ENCODE data around the gene ZNF518B. TPM values are rescaled to one million over a fixed set of nuclear protein-coding genes. Genes with fewer than 3 reads are reported as not detected.

Gene ZNF518B
- polyA plus RNA-seq, 1 of the 3 experiments (the other 2 are of a cell fraction), result 3.1 TPM

- ChIA-PET POLR2A (no interaction called here), CTCF (interaction anchor here (0.6 to 3.4 kb wide), 8 partner anchors 9 to 259 kb away, joined by 3 to 16 read pairs (median 5); no protein-coding TSS in a partner anchor)
- 20% methylated on average over 6 of the region's 6 CpGs for WGBS (ENCODE audit: low lambda C conversion rate)
These were observed 53.4 kb downstream of the ZNF518B start for GRCh38 chr4:10403633-10404445.

GRCh38 chr4:10395971-10396580, 61.1 kb downstream of the ZNF518B start:
- Histone ChIP-seq H4K20me1 (ENCODE audit: insufficient read depth) (no peaks in the 10 kb centered on the region), H3K27me3 (ENCODE audit: insufficient read depth) (no peaks in the 10 kb centered on the region), H3F3A (replicated peaks; ENCODE audit: insufficient read depth) (no peaks in the 10 kb centered on the region), H3K27ac (ENCODE audit: low read depth in 2 of 2, low read length in 1 of 2) (no peak overlapping the region), H3K4me1 (ENCODE audit: control insufficient read depth in 1 of 2, insufficient read depth in 2 of 2, low read depth in 1 of 2, low read length in 1 of 2) (no peaks in the 10 kb centered on the region), H3K36me3 (replicated peaks in 1 of 2; ENCODE audit: control insufficient read depth in 1 of 2, insufficient read depth in 2 of 2, low read length in 1 of 2) (no peaks in the 10 kb centered on the region), H3K4me2 (no peak overlapping the region), H3K79me2 (ENCODE audit: insufficient read depth) (no peaks in the 10 kb centered on the region), H3K9me2 (no peaks in the 10 kb centered on the region; the same call in 1 of the 2 replicates), H3K9me3 (no peaks in the 10 kb centered on the region), H3K4me3 (ENCODE audit: low read depth in 2 of 2, low read length in 1 of 2) (no peak overlapping the region), H2AFZ (ENCODE audit: low read depth) (no peak overlapping the region), H3K9ac (no peak overlapping the region)
- no peak for DNase-seq
- 0% methylated on average over 1 of the region's 1 CpG for WGBS (ENCODE audit: low lambda C conversion rate)
- ChIA-PET CTCF (interaction anchor here (1.6 kb wide), 1 partner anchor 8 kb away, joined by 7 read pairs; no protein-coding TSS in a partner anchor), POLR2A (no interaction called here)
- TF ChIP-seq YY1 (IDR thresholded peaks at IDR 0.05; ENCODE audit: low read depth) (no peak), RAD21 (IDR thresholded peaks at IDR 0.05; ENCODE audit: low read length) (no peak), TCF12 (IDR thresholded peaks at IDR 0.05) (no peak), IRF3 (IDR thresholded peaks at IDR 0.05; ENCODE audit: low read depth, low read length) (no peak), NFIC (IDR thresholded peaks at IDR 0.05; ENCODE audit: borderline replicate concordance) (no peak), ZBTB33 (IDR thresholded peaks at IDR 0.05; ENCODE audit: borderline replicate concordance, low read depth) (no peak), JUND (IDR thresholded peaks at IDR 0.05) (no peak), RXRA (IDR thresholded peaks at IDR 0.05; ENCODE audit: borderline replicate concordance, low read depth) (no peak), POLR2AphosphoS5 (IDR thresholded peaks at IDR 0.05; ENCODE audit: low read depth, low read length) (no peak), CTCF (IDR thresholded peaks at IDR 0.05) (no peak), GABPA (IDR thresholded peaks at IDR 0.05; ENCODE audit: low read depth) (no peak), MEF2A (IDR thresholded peaks at IDR 0.05; ENCODE audit: borderline replicate concordance, low read depth) (no peak), TEAD4 (IDR thresholded peaks at IDR 0.05; ENCODE audit: borderline replicate concordance, insufficient read depth) (no peak), EZH2phosphoT487 (IDR thresholded peaks at IDR 0.05; ENCODE audit: borderline replicate concordance, low read depth) (no peak)

More at GRCh38 chr4:10403633-10404445, 53.4 kb downstream of the ZNF518B start:
- no peaks in the 10 kb centered on the region for H3K27me3 ChIP-seq (ENCODE audit: insufficient read depth)
- no peaks in the 10 kb centered on the region for H3K9me3 ChIP-seq
- DNase-seq, result peak; percentile 16
- no peaks in the 10 kb centered on the region for H3K36me3 ChIP-seq (replicated peaks in 1 of 2; ENCODE audit: control insufficient read depth in 1 of 2, insufficient read depth in 2 of 2, low read length in 1 of 2)
- no peaks in the 10 kb centered on the region for H3K4me1 ChIP-seq (ENCODE audit: control insufficient read depth in 1 of 2, insufficient read depth in 2 of 2, low read depth in 1 of 2, low read length in 1 of 2)
- H3K27ac ChIP-seq (ENCODE audit: low read depth in 2 of 2, low read length in 1 of 2), result no peak overlapping the region
- no peaks in the 10 kb centered on the region for H3K9me2 ChIP-seq
- TF ChIP-seq CTCF (IDR thresholded peaks at IDR 0.05) (peak; percentile 60), SMC3 (IDR thresholded peaks at IDR 0.05; ENCODE audit: low read depth, low read length) (peak; percentile 37; the same call in 1 of the 2 replicates), TCF12 (IDR thresholded peaks at IDR 0.05) (no peak), RAD21 (IDR thresholded peaks at IDR 0.05; ENCODE audit: low read length) (peak; percentile 63)
- H3F3A ChIP-seq (replicated peaks; ENCODE audit: insufficient read depth), result no peaks in the 10 kb centered on the region
- H3K4me3 ChIP-seq (ENCODE audit: low read depth in 2 of 2, low read length in 1 of 2), result no peak overlapping the region
- no peak overlapping the region for H3K9ac ChIP-seq
- H3K79me2 ChIP-seq (ENCODE audit: insufficient read depth), result no peaks in the 10 kb centered on the region
- no peaks in the 10 kb centered on the region for H4K20me1 ChIP-seq (ENCODE audit: insufficient read depth)
- H3K4me2 ChIP-seq, result no peak overlapping the region
- no peak overlapping the region for H2AFZ ChIP-seq (ENCODE audit: low read depth)
